ENCODE results near the gene TMEM119. TPM values are rescaled to one million over a fixed set of nuclear protein-coding genes. Genes with fewer than 3 reads are reported as not detected.

Gene TMEM119
- total and polyA plus RNA-seq, 2 of the 13 experiments (the other 11 are each of a cell fraction or from before 2014, with no cell fraction given), result not detected

DNA sequence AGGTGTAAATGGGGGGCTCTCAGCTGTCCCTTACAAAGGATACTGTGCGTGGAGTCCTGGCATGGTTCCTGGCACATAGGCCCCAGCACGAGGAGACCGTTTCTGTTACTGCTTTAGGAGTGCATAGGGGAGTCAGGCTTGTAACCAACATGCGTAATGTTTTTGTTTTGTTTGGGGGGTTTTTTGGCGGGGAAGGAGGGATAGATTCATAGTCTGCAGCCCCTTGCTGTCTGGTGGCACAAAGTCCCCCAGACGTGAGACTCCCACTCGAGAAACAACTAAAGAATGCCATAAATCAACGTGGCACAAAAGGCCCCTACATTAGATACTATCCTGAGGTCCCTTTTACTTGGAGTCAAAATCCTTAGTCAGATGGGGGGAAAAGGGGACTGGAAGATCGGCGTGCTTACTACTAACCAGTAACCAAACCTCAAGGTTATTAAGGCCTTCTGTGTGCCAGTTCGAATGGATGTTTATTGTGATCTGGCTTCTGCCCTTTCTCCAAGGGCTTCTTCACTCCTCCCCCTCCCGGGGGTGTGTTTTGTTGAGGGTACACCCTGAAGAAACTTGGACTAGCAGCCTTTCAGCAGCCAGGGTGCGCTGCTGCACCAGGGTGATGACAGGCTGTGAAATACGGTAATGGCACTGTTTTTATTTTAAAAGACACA, 34.6 kb downstream of the TMEM119 start (continued):
- TF ChIP-seq, protein P1, sequence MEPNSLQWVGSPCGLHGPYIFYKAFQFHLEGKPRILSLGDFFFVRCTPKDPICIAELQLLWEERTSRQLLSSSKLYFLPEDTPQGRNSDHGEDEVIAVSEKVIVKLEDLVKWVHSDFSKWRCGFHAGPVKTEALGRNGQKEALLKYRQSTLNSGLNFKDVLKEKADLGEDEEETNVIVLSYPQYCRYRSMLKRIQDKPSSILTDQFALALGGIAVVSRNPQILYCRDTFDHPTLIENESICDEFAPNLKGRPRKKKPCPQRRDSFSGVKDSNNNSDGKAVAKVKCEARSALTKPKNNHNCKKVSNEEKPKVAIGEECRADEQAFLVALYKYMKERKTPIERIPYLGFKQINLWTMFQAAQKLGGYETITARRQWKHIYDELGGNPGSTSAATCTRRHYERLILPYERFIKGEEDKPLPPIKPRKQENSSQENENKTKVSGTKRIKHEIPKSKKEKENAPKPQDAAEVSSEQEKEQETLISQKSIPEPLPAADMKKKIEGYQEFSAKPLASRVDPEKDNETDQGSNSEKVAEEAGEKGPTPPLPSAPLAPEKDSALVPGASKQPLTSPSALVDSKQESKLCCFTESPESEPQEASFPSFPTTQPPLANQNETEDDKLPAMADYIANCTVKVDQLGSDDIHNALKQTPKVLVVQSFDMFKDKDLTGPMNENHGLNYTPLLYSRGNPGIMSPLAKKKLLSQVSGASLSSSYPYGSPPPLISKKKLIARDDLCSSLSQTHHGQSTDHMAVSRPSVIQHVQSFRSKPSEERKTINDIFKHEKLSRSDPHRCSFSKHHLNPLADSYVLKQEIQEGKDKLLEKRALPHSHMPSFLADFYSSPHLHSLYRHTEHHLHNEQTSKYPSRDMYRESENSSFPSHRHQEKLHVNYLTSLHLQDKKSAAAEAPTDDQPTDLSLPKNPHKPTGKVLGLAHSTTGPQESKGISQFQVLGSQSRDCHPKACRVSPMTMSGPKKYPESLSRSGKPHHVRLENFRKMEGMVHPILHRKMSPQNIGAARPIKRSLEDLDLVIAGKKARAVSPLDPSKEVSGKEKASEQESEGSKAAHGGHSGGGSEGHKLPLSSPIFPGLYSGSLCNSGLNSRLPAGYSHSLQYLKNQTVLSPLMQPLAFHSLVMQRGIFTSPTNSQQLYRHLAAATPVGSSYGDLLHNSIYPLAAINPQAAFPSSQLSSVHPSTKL (CRISPR knock-in tag; IDR thresholded peaks at IDR 0.05), result peak; percentile 26; the same call in 1 of the 2 replicates
- TF ChIP-seq CERS6 (CRISPR knock-in tag; IDR thresholded peaks at IDR 0.05) (no peak), ZNF510 (CRISPR knock-in tag; IDR thresholded peaks at IDR 0.05; ENCODE audit: low read depth) (no peak), ZSCAN22 (CRISPR knock-in tag; IDR thresholded peaks at IDR 0.05) (no peak), ZIK1 (CRISPR knock-in tag; IDR thresholded peaks at IDR 0.05; ENCODE audit: borderline replicate concordance, low read depth) (no peak), NCOA5 (CRISPR knock-in tag; IDR thresholded peaks at IDR 0.05) (no peak), PITX1 (CRISPR knock-in tag; IDR thresholded peaks at IDR 0.05) (no peak), THYN1 (CRISPR knock-in tag; IDR thresholded peaks at IDR 0.05; ENCODE audit: borderline replicate concordance, low read depth) (no peak), CEBPB (IDR thresholded peaks at IDR 0.05; ENCODE audit: borderline replicate concordance, low read depth, low read length) (no peak), ZNF543 (CRISPR knock-in tag; IDR thresholded peaks at IDR 0.05) (no peak), EED (CRISPR knock-in tag; IDR thresholded peaks at IDR 0.05) (no peak), MED1 (CRISPR knock-in tag; IDR thresholded peaks at IDR 0.05) (no peak), POLR2A (IDR thresholded peaks at IDR 0.05; ENCODE audit: insufficient read depth in 1 of 2, low read depth in 2 of 2, low read length in 2 of 2) (0 out of 4 replicates have a peak, but pooled peaks of 1 of the 2 experiments have one; percentile 26), CEBPZ (IDR thresholded peaks at IDR 0.05; ENCODE audit: low read length) (no peak), HNF4A (CRISPR knock-in tag; IDR thresholded peaks at IDR 0.05) (0 out of 2 replicates have a peak, but pooled peaks have one; percentile 6), CAMTA2 (CRISPR knock-in tag; IDR thresholded peaks at IDR 0.05; ENCODE audit: borderline replicate concordance) (no peak), THAP8 (CRISPR knock-in tag; IDR thresholded peaks at IDR 0.05; ENCODE audit: borderline replicate concordance) (no peak), ZNF652 (CRISPR knock-in tag; IDR thresholded peaks at IDR 0.05; ENCODE audit: borderline replicate concordance, low read depth) (no peak)
- TF ChIP-seq, protein P2, sequence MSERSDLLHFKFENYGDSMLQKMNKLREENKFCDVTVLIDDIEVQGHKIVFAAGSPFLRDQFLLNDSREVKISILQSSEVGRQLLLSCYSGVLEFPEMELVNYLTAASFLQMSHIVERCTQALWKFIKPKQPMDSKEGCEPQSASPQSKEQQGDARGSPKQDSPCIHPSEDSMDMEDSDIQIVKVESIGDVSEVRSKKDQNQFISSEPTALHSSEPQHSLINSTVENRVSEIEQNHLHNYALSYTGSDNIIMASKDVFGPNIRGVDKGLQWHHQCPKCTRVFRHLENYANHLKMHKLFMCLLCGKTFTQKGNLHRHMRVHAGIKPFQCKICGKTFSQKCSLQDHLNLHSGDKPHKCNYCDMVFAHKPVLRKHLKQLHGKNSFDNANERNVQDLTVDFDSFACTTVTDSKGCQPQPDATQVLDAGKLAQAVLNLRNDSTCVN (CRISPR knock-in tag; IDR thresholded peaks at IDR 0.05; ENCODE audit: borderline replicate concordance), result no peak
